Natural killer cell (primary cell): ENCODE data around the gene ELK4. TPM values are rescaled to one million over a fixed set of nuclear protein-coding genes. Genes with fewer than 3 reads are reported as not detected.

ENCODE experiments used
- ATAC-seq, 3 donors: fragments of 150-1000 bp in 2 of 3; fragments of 200-7000 bp in 1 of 3; cut with Tn5 transposase; 1 replicate in 1 of 3; 2 replicates in 2 of 3; pipeline ENCODE4 v1.10.0; 2021; ENCODE audit warnings: mild to moderate bottlenecking in 2 of 3, moderate library complexity in 2 of 3
- DNase-seq, 2 donors: peaks; one replicate each; pipeline versions ENCODE4 v3.0.0 to v3.0.0-alpha.2; 2013 to 2021; ENCODE audit warnings: mixed read lengths in 1 of 2
- H3K27ac ChIP-seq: one replicate; pipeline ENCODE4 v1.5.1; 2013; ENCODE audit warnings: mild to moderate bottlenecking, low read length
- H3K27me3 ChIP-seq: one replicate; pipeline ENCODE4 v1.6.1; 2013; ENCODE audit warnings: low read length; ENCODE audit not compliant: control insufficient read depth, insufficient read depth
- H3K36me3 ChIP-seq: one replicate; pipeline ENCODE4 v1.6.1; 2013; ENCODE audit warnings: low read length; ENCODE audit not compliant: control insufficient read depth, insufficient read depth
- H3K4me1 ChIP-seq: one replicate; pipeline ENCODE4 v1.6.1; 2013; ENCODE audit warnings: low read length; ENCODE audit not compliant: control insufficient read depth, insufficient read depth
- H3K4me3 ChIP-seq: one replicate; pipeline ENCODE4 v1.5.1; 2013; ENCODE audit warnings: low read length
- H3K9me3 ChIP-seq: one replicate; pipeline ENCODE4 v1.6.1; 2013; ENCODE audit warnings: low read length; ENCODE audit not compliant: control insufficient read depth, insufficient read depth
- H3K27ac Mint-ChIP-seq, 2 donors: one replicate each; pipeline ENCODE4 v1.8.0; 2022; ENCODE audit warnings: mild to moderate bottlenecking in 2 of 2, mixed read lengths in 2 of 2, moderate library complexity in 1 of 2
- H3K27me3 Mint-ChIP-seq, 2 donors: one replicate each; pipeline ENCODE4 v1.8.0; 2022; ENCODE audit warnings: low read depth in 2 of 2, mixed read lengths in 2 of 2
- H3K36me3 Mint-ChIP-seq: one replicate; pipeline ENCODE4 v1.8.0; 2022; ENCODE audit warnings: mixed read lengths
- H3K4me1 Mint-ChIP-seq, 2 donors: one replicate each; pipeline ENCODE4 v1.8.0; 2022; ENCODE audit warnings: mixed read lengths in 2 of 2
- H3K4me3 Mint-ChIP-seq: one replicate; pipeline ENCODE4 v1.8.0; 2022; ENCODE audit warnings: mild to moderate bottlenecking, moderate library complexity, mixed read lengths
- H3K9me3 Mint-ChIP-seq, 2 donors: one replicate each; pipeline ENCODE4 v1.8.0; 2022; ENCODE audit warnings: mixed read lengths in 2 of 2
- CTCF ChIP-seq: fragments of 200-600 bp; IDR thresholded peaks from one replicate; pipeline ENCODE4 v1.8.0; 2022; ENCODE audit warnings: antibody characterized with exemption
- WGBS: methylation state at CpG from one replicate; pipeline ENCODE4 v1.1.7; 2013; ENCODE audit warnings: missing lambda C conversion rate; ENCODE audit not compliant: insufficient coverage; 5-methylcytosine and 5-hydroxymethylcytosine counted together
- intact Hi-C: fragments of 100-400 bp; cut with micrococcal nuclease; formaldehyde crosslinking; loops from one replicate; pipeline ENCODE4 v1.14.2; 2022
- total RNA-seq, 4 donors: library from RNA; stranded (reverse); fragments of 120-200 nt in 1 of 4; gene quantifications; one replicate each; pipeline versions ENCODE4 v1.2.3 to v1.2.4, GENCODE V29; 2013 to 2022

ELK4 gene
- total RNA-seq, 3 donors from 2014 or later (not counting 1 experiment from before 2014, with no cell fraction given) = 107 to 155 (median 139) TPM

GRCh38 chr1:205565799-205566198, 66.0 kb downstream of the ELK4 start:
- no peak for DNase-seq
- Mint-ChIP-seq H3K4me3 (no peak overlapping the region), H3K27me3 (peaks cover 33% of the 10 kb centered on the region in 2 donors), H3K27ac (no peak overlapping the region), H3K9me3 (no peaks in the 10 kb centered on the region), H3K36me3 (no peaks in the 10 kb centered on the region), H3K4me1 (peaks cover 0 to 5% of the 10 kb centered on the region in 2 donors)
- no peak for ATAC-seq
- no peak overlapping the region for H3K4me3 ChIP-seq
- no peaks in the 10 kb centered on the region for H3K9me3 ChIP-seq
- peaks cover 4% of the 10 kb centered on the region for H3K4me1 ChIP-seq
- no peak overlapping the region for H3K27ac ChIP-seq
- peaks cover 20% of the 10 kb centered on the region for H3K27me3 ChIP-seq
- WGBS = 94% methylated on average over 3 of the region's 3 CpGs
- intact Hi-C loops = no loop called here
- TF ChIP-seq CTCF = no peak
- no peaks in the 10 kb centered on the region for H3K36me3 ChIP-seq

- 66% methylated on average over 4 of the region's 5 CpGs for WGBS
- Histone ChIP-seq H3K36me3 (no peaks in the 10 kb centered on the region), H3K9me3 (no peaks in the 10 kb centered on the region), H3K27ac (no peak overlapping the region), H3K4me3 (no peak overlapping the region), H3K27me3 (peaks cover 18% of the 10 kb centered on the region), H3K4me1 (peaks cover 4% of the 10 kb centered on the region)
- Mint-ChIP-seq H3K27me3 (peaks cover 29 to 40% of the 10 kb centered on the region in 2 donors), H3K4me1 (peaks cover 0 to 5% of the 10 kb centered on the region in 2 donors), H3K36me3 (no peaks in the 10 kb centered on the region), H3K4me3 (no peak overlapping the region), H3K27ac (no peak overlapping the region), H3K9me3 (no peaks in the 10 kb centered on the region)
- ATAC-seq = peak in 2 of 3 donors; percentile 34 to 67
- no peak for TF ChIP-seq CTCF
- intact Hi-C loops = no loop called here
- no peak for DNase-seq
Measured at GRCh38 chr1:205563927-205564441, 67.8 kb downstream of the ELK4 start.

- intact Hi-C loops = no loop called here
- H3K4me1 Mint-ChIP-seq = peaks cover 0 to 5% of the 10 kb centered on the region in 2 donors
- no peaks in the 10 kb centered on the region for H3K4me1 ChIP-seq
- H3K36me3 ChIP-seq = no peaks in the 10 kb centered on the region
- H3K27me3 ChIP-seq = peaks cover 12% of the 10 kb centered on the region
- no peaks in the 10 kb centered on the region for H3K9me3 ChIP-seq
- H3K9me3 Mint-ChIP-seq = no peaks in the 10 kb centered on the region
- DNase-seq (no peak), ATAC-seq (no peak)
- H3K27ac Mint-ChIP-seq = no peak overlapping the region
- H3K36me3 Mint-ChIP-seq = no peaks in the 10 kb centered on the region
- peaks cover 34 to 56% of the 10 kb centered on the region in 2 donors for H3K27me3 Mint-ChIP-seq
- H3K4me3 ChIP-seq = no peak overlapping the region
- no peak overlapping the region for H3K27ac ChIP-seq
- no CpG with 5 or more reads among the region's 1 CpG for WGBS
- H3K4me3 Mint-ChIP-seq = no peak overlapping the region
- no peak for TF ChIP-seq CTCF
Measured at GRCh38 chr1:205561501-205562203, 70.2 kb downstream of the ELK4 start.

Other genes starting within 250 kb of the ELK4 start
- gene LEMD1, start 210.0 kb downstream of the ELK4 start, total RNA-seq = not detected
- under 1 TPM in 2 of 3 donors, not detected in 1; 0.09 to 0.13 TPM for gene BLACAT1, start 176.0 kb downstream of the ELK4 start, total RNA-seq
- gene CDK18, start 127.3 kb downstream of the ELK4 start, total RNA-seq = 1 to 10 TPM; 1.9 to 5.3 (median 4.0) TPM
- gene SLC45A3, start 48.5 kb upstream of the ELK4 start, total RNA-seq = 10 to 100 TPM in 1 of 3 donors, 1 to 10 TPM in 1, under 1 TPM in 1; 0.31 to 28.8 (median 1.8) TPM
- gene NUCKS1, start 118.2 kb upstream of the ELK4 start, total RNA-seq = 100 to 1,000 TPM in 2 of 3 donors, 10 to 100 TPM in 1; 89.2 to 113 (median 103) TPM
- 100 to 1,000 TPM in 1 of 3 donors, 10 to 100 TPM in 2; 69.0 to 120 (median 95.1) TPM for gene RAB29, start 143.5 kb upstream of the ELK4 start, total RNA-seq
- gene SLC41A1, start 181.2 kb upstream of the ELK4 start, total RNA-seq = 10 to 100 TPM; 35.3 to 47.1 (median 39.5) TPM
- 1 to 10 TPM in 2 of 3 donors, not detected in 1; 1.1 to 1.6 TPM for gene PM20D1, start 218.1 kb upstream of the ELK4 start, total RNA-seq